CD14-positive monocyte (primary cell): ENCODE measurements around the gene CLBA1. TPM values are rescaled to one million over a fixed set of nuclear protein-coding genes. Genes with fewer than 3 reads are reported as not detected.

ENCODE experiments used
- DNase-seq, 3 donors: peaks; one replicate each; pipeline ENCODE4 v3.0.0-alpha.2; 2011 to 2022
- H2AFZ ChIP-seq: 2 replicates; pipeline ENCODE4 v1.6.0; 2012; ENCODE audit warnings: mild to moderate bottlenecking, low read depth, low read length, inconsistent platforms; ENCODE audit not compliant: insufficient read depth, poor library complexity, severe bottlenecking
- H3K27ac ChIP-seq, 2 donors: 1 replicate in 1 of 2; 2 replicates in 1 of 2; pipeline ENCODE4 v1.5.1; 2012 to 2013; ENCODE audit warnings: low read length in 2 of 2, control low read depth in 1 of 2, inconsistent platforms in 1 of 2, low read depth in 1 of 2, mild to moderate bottlenecking in 1 of 2
- H3K27me3 ChIP-seq, 2 donors: one replicate each; pipeline versions ENCODE4 v1.6.0 to v1.6.1; 2011 to 2013; ENCODE audit warnings: low read length in 2 of 2; ENCODE audit not compliant: control insufficient read depth in 2 of 2, insufficient read depth in 2 of 2
- H3K36me3 ChIP-seq, 2 donors: replicated peaks in 1 of 2; 1 replicate in 1 of 2; 2 replicates in 1 of 2; pipeline versions ENCODE4 v1.5.1 to v1.6.1; 2012 to 2013; ENCODE audit warnings: low read length in 2 of 2, control low read depth in 1 of 2, inconsistent platforms in 1 of 2, mild to moderate bottlenecking in 1 of 2; ENCODE audit not compliant: insufficient read depth in 2 of 2, control insufficient read depth in 1 of 2
- H3K4me1 ChIP-seq, 2 donors: 1 replicate in 1 of 2; 2 replicates in 1 of 2; pipeline versions ENCODE4 v1.5.1 to v1.6.1; 2012 to 2013; ENCODE audit warnings: low read length in 2 of 2, control low read depth in 1 of 2, inconsistent platforms in 1 of 2, mild to moderate bottlenecking in 1 of 2, moderate library complexity in 1 of 2; ENCODE audit not compliant: insufficient read depth in 2 of 2, control insufficient read depth in 1 of 2
- H3K4me2 ChIP-seq: replicated peaks from 2 replicates; pipeline ENCODE3; 2012; ENCODE audit warnings: low read length, moderate library complexity, mild to moderate bottlenecking; ENCODE audit not compliant: poor library complexity, severe bottlenecking; ENCODE audit errors: extremely low read depth
- H3K4me3 ChIP-seq, 3 experiments: fragments of 200-600 bp in 1 of 3; sonication (generic) in 1 of 3; replicated peaks in 1 of 3; 1 replicate in 2 of 3; 2 replicates in 1 of 3; pipeline ENCODE4 v1.5.1; 2011 to 2013; ENCODE audit warnings: low read length in 3 of 3, mild to moderate bottlenecking in 3 of 3, control low read depth in 2 of 3, low read depth in 2 of 3, inconsistent platforms in 1 of 3, moderate library complexity in 1 of 3
- H3K79me2 ChIP-seq: 2 replicates; pipeline ENCODE4 v1.6.0; 2012; ENCODE audit warnings: mild to moderate bottlenecking, control low read depth, inconsistent platforms, low read length, moderate library complexity; ENCODE audit not compliant: insufficient read depth
- H3K9ac ChIP-seq: 2 replicates; pipeline ENCODE4 v1.6.0; 2017; ENCODE audit warnings: low read length, mild to moderate bottlenecking; ENCODE audit not compliant: insufficient read depth, poor library complexity, severe bottlenecking
- H3K9me3 ChIP-seq, 2 donors: replicated peaks in 1 of 2; 1 replicate in 1 of 2; 2 replicates in 1 of 2; pipeline versions ENCODE4 v1.5.1 to v1.6.1; 2012 to 2013; ENCODE audit warnings: low read length in 2 of 2, control low read depth in 1 of 2; ENCODE audit not compliant: control insufficient read depth in 1 of 2, insufficient read depth in 1 of 2
- H4K20me1 ChIP-seq: 2 replicates; pipeline ENCODE4 v1.6.0; 2012; ENCODE audit warnings: mild to moderate bottlenecking, low read length, control low read depth, moderate library complexity; ENCODE audit not compliant: insufficient read depth
- H3K27ac Mint-ChIP-seq, 7 donors: one replicate each; pipeline ENCODE4 v1.8.0; 2020; ENCODE audit warnings: mild to moderate bottlenecking in 7 of 7, mixed read lengths in 7 of 7, moderate library complexity in 6 of 7, inconsistent platforms in 2 of 7
- H3K27me3 Mint-ChIP-seq, 3 donors: one replicate each; pipeline ENCODE4 v1.8.0; 2021 to 2022; ENCODE audit warnings: low read depth in 3 of 3, mild to moderate bottlenecking in 3 of 3, mixed read lengths in 3 of 3, moderate library complexity in 3 of 3, inconsistent platforms in 1 of 3
- H3K36me3 Mint-ChIP-seq, 2 donors: one replicate each; pipeline ENCODE4 v1.8.0; 2020; ENCODE audit warnings: mixed read lengths in 2 of 2, inconsistent platforms in 1 of 2, mild to moderate bottlenecking in 1 of 2
- H3K4me1 Mint-ChIP-seq: one replicate; pipeline ENCODE4 v1.8.0; 2020; ENCODE audit warnings: mild to moderate bottlenecking, mixed read lengths
- H3K4me3 Mint-ChIP-seq, 2 donors: one replicate each; pipeline ENCODE4 v1.8.0; 2020; ENCODE audit warnings: mild to moderate bottlenecking in 2 of 2, mixed read lengths in 2 of 2, moderate library complexity in 1 of 2
- H3K9me3 Mint-ChIP-seq, 7 donors: one replicate each; pipeline ENCODE4 v1.8.0; 2020 to 2022; ENCODE audit warnings: mixed read lengths in 7 of 7, mild to moderate bottlenecking in 6 of 7, moderate library complexity in 6 of 7, inconsistent platforms in 2 of 7
- CTCF ChIP-seq: fragments of 200-600 bp; IDR thresholded peaks from one replicate; pipeline ENCODE4 v1.8.0; 2022; ENCODE audit warnings: antibody characterized with exemption, mild to moderate bottlenecking
- WGBS: methylation state at CpG from one replicate; pipeline ENCODE4 v1.1.5; 2013; ENCODE audit warnings: missing lambda C conversion rate; ENCODE audit not compliant: insufficient coverage; 5-methylcytosine and 5-hydroxymethylcytosine counted together
- intact Hi-C, 2 donors: fragments of 100-400 bp; cut with micrococcal nuclease; formaldehyde crosslinking; loops; one replicate each; pipeline versions ENCODE4 v1.15.0 to v1.15.1; 2023
- polyA plus RNA-seq, 3 donors: library from polyadenylated mRNA; depleted of rRNA in 1 of 3; unstranded in 2 of 3; stranded (reverse) in 1 of 3; fragments of 300-500 nt in 2 of 3; fragments of >200 nt in 1 of 3; fragmentation: Illumina TruSeq in 2 of 3; gene quantifications; 1 replicate in 2 of 3; 2 replicates in 1 of 3; pipeline ENCODE4 v1.2.3, GENCODE V29; 2012 to 2021

The CLBA1 gene
- polyA plus RNA-seq, 3 donors = 0.62 to 0.76 (median 0.63) TPM

- H3K27ac ChIP-seq = no peak within 1 kb of the TSS
- DNase-seq = peak; percentile 56 to 70 (median 68)
- intact Hi-C loops = loop anchor here (2.0 to 5.0 kb wide), 3 partner anchors 39 to 204 kb away; partner anchors contain the start of gene NUDT14 (in 1 of the 2)
- Mint-ChIP-seq H3K36me3 (peaks cover 2 to 3% of the 10 kb centered on the region in 2 donors), H3K9me3 (peaks cover 0 to 14% (median 3%) of the 10 kb centered on the region in 7 donors), H3K4me3 (peak within 1 kb of the TSS; percentile 78 to 95), H3K27ac (peak within 1 kb of the TSS in 5 of 7 donors; percentile 51 to 82 (median 63)), H3K4me1 (peaks cover 17% of the 10 kb centered on the region), H3K27me3 (peaks cover 38 to 47% (median 42%) of the 10 kb centered on the region in 3 donors)
- WGBS = 4% methylated on average over 109 of the region's 111 CpGs
- no peak for TF ChIP-seq CTCF
- no peaks in the 10 kb centered on the region for H3K9me3 ChIP-seq
- peaks cover 5 to 24% of the 10 kb centered on the region in 2 donors for H3K4me1 ChIP-seq
- H3K4me3 ChIP-seq = peak within 1 kb of the TSS in 1 of 3 experiments; percentile 63
- peaks cover 10 to 34% of the 10 kb centered on the region in 2 donors for H3K27me3 ChIP-seq
- H3K79me2 ChIP-seq = no peaks in the 10 kb centered on the region
- H3K36me3 ChIP-seq = no peaks in the 10 kb centered on the region
- no peak within 1 kb of the TSS for H3K9ac ChIP-seq
- H3K4me2 ChIP-seq = peak within 1 kb of the TSS; percentile 73
- peak within 1 kb of the TSS; percentile 67 for H2AFZ ChIP-seq
- H4K20me1 ChIP-seq = no peaks in the 10 kb centered on the region
Observed at GRCh38 chr14:104977681-104978653, 7.6 kb upstream of the CLBA1 start, which contains the start of gene AHNAK2. Gene AHNAK2, minus strand, starts transcription at chr14:104978374. Its CDS starts 137 bp downstream, at chr14:104978237.
